Hippocampal formation (tissue), 2 donors: Measurements from ENCODE around the gene FOXD2.

Source experiments
- DNase-seq, 2 donors: peaks; one replicate each; lab custom pipeline; 2025; lab: John Stamatoyannopoulos, UW

FOXD2 gene

GRCh38 chr1:47465605-47466004, 27.8 kb downstream of the FOXD2 start:
- DNase-seq, result no peak

GRCh38 chr1:47468709-47469389, 31.0 kb downstream of the FOXD2 start:
- no peak for DNase-seq

- DNase-seq, result no peak
Observed at GRCh38 chr1:47469390-47469759, 31.5 kb downstream of the FOXD2 start.

- DNase-seq, result no peak
Observed at GRCh38 chr1:47469910-47470309, 32.1 kb downstream of the FOXD2 start.

GRCh38 chr1:47471163-47471562, 33.3 kb downstream of the FOXD2 start:
- no peak for DNase-seq

- no peak for DNase-seq
Observed at GRCh38 chr1:47474278-47475193, 36.7 kb downstream of the FOXD2 start.

GRCh38 chr1:47477595-47478080, 39.8 kb downstream of the FOXD2 start:
- DNase-seq, result no peak

GRCh38 chr1:47478090-47478489, 40.2 kb downstream of the FOXD2 start:
- no peak for DNase-seq

- DNase-seq, result no peak
Observed at GRCh38 chr1:47479664-47480063, 41.8 kb downstream of the FOXD2 start.

GRCh38 chr1:47481936-47482335, 44.1 kb downstream of the FOXD2 start:
- no peak for DNase-seq

GRCh38 chr1:47482786-47483185, 44.9 kb downstream of the FOXD2 start:
- no peak for DNase-seq

- no peak for DNase-seq
Observed at GRCh38 chr1:47483651-47484050, 45.8 kb downstream of the FOXD2 start.

- no peak for DNase-seq
Observed at GRCh38 chr1:47485817-47486216, 48.0 kb downstream of the FOXD2 start.

- no peak for DNase-seq
Observed at GRCh38 chr1:47487332-47487731, 49.5 kb downstream of the FOXD2 start.

GRCh38 chr1:47487850-47488450, 50.1 kb downstream of the FOXD2 start:
- no peak for DNase-seq
